Left hindlimb (tissue), 1 donor: ENCODE results near the gene NFKBIA.
"Not testable (repeated sequence)": the region's sequence is repeated elsewhere in the genome, so short reads cannot be mapped to it uniquely, and the experiment has no call there.

Experiments used
- DNase-seq: peaks from one replicate; pipeline ENCODE4 v3.0.0-alpha.2; 2018

NFKBIA gene

DNA sequence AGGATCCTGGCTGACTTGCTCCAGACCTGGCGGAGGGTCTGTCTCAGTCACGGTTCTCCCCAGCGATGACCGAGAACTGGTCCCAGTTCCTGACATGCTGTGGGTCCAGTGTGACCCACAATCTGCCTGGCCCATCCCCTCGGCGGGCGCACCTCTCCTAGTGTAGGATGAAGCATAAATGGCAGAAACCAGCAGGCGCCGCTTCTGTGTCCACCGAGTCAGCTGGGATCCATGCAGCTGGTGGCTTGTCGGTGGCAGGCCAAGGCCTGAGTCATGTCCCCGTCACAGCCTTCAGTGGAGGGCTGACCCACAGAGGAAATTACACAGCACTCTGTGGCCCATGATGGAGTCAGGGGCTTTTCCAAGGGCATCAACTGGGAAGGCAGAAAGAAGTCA, 38.5 kb downstream of the NFKBIA start:
- DNase-seq, result no peak

DNA sequence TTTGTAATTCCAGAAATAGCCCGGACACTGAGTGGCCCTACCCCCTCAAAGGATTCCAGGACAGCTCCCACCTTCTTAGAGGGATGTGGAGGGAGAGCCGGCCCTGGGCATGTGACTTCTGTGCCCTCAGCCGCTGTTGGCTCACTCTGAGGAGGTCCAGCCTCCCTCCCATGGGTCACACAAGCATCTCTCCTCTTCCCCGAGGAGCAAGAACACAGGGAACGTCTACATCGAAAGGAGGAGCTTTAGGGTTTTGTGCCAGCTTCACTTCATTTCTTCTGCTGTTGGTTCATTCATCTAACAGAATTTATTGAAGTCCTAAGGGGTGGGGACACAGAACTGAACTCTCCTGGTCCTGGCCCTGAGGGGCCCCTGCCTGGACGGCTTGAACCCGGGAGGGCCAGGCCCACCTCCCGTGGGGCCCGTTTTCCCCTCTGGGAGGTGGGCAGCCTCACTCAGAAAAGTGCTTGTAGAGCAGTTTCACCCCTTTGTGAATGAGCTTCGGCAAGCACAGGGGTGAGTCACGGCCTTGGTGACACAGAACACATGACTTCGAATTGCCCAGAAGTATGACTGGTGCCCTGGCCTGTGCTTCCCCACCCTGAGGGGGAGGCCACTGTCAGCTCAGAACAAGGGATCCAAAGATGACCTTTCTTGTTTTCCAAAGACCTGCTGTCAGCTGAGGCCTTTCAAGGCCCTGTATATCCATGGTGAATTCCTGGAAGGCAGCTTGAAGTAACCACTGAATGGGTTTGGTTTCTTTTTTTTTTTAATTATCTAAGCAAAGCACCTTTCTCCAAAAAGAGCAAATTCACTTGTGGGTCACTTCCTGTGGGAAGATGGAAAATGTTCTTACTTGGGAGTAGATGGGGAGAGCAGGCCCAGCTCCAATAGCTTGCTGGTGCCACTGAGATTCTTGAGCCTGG, 39.2 kb downstream of the NFKBIA start:
- DNase-seq, result no peak

DNA sequence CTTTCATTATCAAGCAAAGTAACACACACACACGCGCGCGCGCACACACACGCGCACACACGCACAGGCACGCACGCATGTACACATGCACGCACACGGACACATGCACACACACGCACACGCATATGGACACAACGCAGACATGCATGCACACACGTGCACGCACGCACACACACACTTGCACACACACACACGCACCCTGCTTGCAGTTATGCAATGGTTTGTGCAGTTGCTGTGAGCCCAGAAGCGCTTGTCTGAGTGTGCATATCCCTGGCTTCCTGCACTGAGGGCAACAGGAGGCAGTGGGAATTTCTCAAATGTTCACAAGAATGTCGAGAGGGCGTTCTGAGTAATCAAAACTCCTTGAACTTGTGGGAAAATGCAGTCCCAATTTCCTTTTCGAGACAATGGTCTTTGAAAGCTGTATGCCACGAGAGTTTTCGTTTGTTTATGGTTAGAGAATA, 41.6 kb downstream of the NFKBIA start:
- no peak for DNase-seq

DNA sequence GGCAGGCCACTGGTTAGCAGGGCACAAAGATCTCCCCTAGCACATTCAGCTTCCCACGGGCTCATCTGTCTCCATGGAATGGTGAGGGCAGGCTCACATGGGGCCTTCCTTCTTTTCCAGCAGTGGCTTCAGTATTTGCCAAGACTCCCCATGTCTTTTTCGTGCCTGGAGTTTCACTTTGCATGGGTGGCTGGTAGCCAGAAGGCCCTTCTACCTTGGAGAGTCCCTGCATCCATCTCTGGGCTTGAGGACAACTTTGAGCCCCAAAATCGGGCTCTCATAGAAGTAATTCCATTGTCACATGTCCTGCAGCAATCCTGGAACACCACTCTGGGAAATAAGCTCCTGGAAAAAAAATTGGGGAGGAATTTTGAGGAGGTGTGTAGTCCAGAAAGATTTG, 42.1 kb downstream of the NFKBIA start:
- DNase-seq, result no peak

DNA sequence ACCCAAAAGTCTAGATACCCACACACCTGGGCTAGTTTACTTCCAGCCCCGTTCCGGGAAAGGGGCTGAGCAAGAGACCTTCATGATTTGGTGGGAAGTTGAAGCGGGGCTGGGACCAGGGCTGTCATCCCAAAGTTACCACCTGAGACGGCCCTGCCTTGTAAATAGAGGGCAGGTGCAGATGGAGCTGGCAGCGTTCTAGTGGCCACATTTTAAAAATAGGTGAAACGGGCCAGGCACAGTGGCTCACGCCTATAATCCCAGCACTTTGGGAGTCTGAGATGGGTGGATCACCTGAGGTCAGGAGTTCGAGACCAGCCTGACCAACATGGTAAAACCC, 43.4 kb downstream of the NFKBIA start:
- no peak for DNase-seq

- DNase-seq, result not testable (repeated sequence)
Measured at GRCh38 chr14:35359655-35360054, 44.9 kb downstream of the NFKBIA start.

DNA sequence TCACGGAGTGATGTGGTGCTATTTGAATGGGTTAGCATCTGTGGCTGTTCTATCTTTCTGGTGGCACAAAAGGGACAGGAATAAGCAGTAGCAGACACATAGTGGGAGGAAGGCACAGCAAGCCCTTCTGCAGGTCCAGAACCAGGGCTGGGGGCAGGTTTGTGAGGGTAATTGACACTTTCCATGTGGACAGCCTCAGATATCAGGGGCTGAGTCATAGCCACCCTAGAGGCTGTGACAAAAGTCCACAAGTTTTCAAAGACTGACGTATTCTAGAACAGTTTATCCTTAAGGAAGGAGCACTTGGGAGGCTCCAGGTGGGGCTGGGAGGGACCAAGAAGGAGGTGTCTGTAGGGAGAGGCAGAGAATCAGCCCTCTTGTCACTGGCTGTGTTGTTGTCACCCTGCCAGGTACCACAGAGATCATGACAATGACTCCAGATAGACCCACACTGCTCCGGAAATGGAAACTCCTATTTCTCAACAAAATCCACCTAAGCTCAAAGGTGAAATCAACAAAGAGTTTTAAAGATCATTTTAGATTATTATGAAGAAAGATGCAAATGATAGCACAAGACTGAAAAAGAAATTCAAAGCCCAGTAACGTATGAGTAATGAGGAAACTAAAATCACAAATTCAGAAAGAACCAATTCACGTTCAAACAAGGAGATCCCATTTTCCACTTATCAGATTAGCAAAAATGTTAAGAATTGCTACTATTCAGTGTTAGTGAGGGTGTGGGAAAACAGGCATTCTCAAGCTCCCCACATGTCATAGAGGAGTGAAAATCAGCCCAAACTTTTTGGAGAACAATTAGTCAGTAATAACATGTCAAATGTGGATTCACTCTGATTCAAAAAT, 48.3 kb downstream of the NFKBIA start:
- DNase-seq, result no peak

GRCh38 chr14:35355235-35355634, 49.3 kb downstream of the NFKBIA start:
- DNase-seq, result not testable (repeated sequence)

DNA sequence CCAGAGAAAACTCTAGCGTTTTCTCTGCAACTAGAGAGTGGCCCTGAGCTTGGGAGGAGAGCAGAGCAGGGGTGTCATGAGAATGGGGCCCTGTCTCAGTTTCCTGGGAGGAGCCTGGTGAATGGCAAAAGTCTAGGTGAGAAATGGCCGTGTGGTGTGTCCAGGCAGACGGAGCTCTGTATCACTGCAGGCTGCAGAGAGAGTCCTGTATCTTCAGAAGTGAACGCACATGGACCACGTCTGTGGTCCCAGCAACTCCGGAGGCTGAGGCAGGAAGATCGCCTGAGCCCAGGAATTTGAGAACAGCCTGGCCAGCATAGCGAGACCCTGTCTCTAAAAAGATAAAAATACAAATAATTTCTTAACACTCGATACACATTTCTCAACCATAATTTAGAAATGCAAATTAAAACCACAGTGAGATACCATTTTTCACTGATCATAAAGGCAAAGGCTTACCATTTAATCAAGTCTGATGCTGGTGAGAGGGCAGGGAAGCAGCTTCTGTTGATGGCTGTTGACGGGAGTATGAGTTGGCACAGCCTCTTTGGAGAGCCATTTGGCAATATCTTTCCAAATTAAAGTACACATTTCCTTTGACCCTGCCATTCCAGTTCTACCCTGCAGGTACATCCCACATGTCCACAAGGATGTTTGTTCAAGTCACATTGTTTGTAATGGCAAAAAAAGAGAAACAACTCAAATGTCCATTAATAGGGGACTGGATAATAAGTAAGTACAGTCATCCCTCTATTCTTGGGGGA, 51.0 kb downstream of the NFKBIA start:
- no peak for DNase-seq

DNA sequence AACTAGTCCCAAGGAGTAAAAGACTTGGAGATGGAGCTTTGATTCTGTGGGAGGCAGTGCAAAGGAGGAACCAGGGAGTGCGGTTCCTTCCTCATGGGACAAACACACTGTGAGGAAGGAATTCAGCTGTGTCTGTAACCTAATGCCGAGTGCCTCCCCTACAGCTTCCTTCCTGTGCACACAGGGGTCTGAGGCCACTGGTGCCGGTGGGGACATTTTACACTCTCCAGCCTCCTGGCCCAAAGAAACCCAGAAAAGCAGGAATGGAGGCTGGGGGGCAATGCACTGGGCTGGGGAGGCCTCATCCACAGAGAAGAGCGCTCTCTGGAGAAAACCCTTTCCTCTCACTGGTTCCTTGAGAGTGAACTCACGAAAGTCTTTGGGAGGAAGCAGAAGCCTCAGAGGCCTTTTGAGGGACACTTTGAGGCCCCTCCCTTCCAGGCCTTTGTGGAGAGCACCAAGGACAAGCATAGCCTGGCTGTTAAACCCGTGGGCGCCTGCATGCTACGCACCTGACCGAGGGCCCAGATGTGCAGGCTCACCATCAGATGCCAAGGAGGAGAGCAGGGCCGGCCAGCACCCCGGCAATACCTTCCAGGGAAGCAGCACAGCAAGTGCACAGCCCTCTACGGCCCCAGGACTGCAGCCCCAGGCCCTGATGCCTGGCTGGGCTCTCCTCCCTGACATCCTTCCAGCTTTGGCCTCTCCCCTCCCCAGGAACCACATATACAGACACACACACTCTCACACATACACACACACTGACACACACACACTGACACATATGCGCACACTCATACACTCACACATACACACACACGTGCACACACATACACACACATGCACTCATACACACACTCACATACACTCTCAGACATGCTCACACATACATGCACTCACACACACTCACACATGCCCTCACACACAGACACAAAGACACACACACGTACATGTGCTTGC, 52.0 kb downstream of the NFKBIA start:
- no peak for DNase-seq

GRCh38 chr14:35351897-35352273, 52.7 kb downstream of the NFKBIA start:
- DNase-seq, result no peak
